22Rv1 (cell line): Measurements from ENCODE around the gene SOX1.

Experiments used
- ZFX ChIP-seq: fragments of 450-650 bp; IDR thresholded peaks from 2 replicates; pipeline ENCODE4 v1.6.1; 2017; ENCODE audit warnings: antibody characterized with exemption, borderline replicate concordance
- TF ChIP-seq, protein P1 (sequence below): fragments of 450-650 bp; IDR thresholded peaks from 2 replicates; pipeline ENCODE4 v1.5.1; 2017; ENCODE audit warnings: mild to moderate bottlenecking

DNA sequence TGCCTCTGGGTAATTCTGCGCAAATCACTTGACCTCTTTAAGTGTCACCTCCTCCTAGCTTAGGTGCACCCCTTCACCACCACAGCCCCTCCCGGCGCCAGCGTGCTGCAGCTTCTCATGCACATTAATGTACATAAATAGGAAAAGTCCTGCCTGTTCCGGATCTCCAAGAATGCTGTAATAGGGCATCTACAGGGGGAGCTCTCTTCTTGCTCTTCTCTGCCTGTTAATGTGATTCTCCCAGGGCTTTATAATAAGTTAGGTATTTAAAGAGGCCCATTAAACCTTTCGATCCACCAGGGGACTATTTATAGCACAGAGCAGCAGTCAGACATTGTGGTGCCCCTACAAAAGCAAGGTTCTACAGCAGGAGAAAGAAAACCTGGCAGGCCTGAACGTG, 35.3 kb downstream of the SOX1 start:
- TF ChIP-seq, protein P1, sequence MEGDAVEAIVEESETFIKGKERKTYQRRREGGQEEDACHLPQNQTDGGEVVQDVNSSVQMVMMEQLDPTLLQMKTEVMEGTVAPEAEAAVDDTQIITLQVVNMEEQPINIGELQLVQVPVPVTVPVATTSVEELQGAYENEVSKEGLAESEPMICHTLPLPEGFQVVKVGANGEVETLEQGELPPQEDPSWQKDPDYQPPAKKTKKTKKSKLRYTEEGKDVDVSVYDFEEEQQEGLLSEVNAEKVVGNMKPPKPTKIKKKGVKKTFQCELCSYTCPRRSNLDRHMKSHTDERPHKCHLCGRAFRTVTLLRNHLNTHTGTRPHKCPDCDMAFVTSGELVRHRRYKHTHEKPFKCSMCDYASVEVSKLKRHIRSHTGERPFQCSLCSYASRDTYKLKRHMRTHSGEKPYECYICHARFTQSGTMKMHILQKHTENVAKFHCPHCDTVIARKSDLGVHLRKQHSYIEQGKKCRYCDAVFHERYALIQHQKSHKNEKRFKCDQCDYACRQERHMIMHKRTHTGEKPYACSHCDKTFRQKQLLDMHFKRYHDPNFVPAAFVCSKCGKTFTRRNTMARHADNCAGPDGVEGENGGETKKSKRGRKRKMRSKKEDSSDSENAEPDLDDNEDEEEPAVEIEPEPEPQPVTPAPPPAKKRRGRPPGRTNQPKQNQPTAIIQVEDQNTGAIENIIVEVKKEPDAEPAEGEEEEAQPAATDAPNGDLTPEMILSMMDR: no peak
- TF ChIP-seq ZFX: no peak
